ENCODE results near the gene CENPN. TPM values are rescaled to one million over a fixed set of nuclear protein-coding genes. Genes with fewer than 3 reads are reported as not detected.

Gene CENPN
- total and polyA plus RNA-seq, 12 donors = 2.1 to 18.9 (median 7.1) TPM

GRCh38 chr16:81081014-81081413 is 74.0 kb downstream of the CENPN start:
- Histone ChIP-seq H3K4me1 (replicated peaks in 1 of 2) (peaks cover 0 to 12% of the 10 kb centered on the region in 2 donors), H3K9me3 (replicated peaks in 1 of 3) (no peaks in the 10 kb centered on the region), H3K27me3 (no peaks in the 10 kb centered on the region), H3K36me3 (replicated peaks in 1 of 2) (no peaks in the 10 kb centered on the region), H3K27ac (no peak overlapping the region), H3K4me3 (no peak overlapping the region)
- 92 to 96% (median 93%) methylated on average over 4 of the region's 4 CpGs for WGBS, 4 donors
- TF ChIP-seq, protein P1, sequence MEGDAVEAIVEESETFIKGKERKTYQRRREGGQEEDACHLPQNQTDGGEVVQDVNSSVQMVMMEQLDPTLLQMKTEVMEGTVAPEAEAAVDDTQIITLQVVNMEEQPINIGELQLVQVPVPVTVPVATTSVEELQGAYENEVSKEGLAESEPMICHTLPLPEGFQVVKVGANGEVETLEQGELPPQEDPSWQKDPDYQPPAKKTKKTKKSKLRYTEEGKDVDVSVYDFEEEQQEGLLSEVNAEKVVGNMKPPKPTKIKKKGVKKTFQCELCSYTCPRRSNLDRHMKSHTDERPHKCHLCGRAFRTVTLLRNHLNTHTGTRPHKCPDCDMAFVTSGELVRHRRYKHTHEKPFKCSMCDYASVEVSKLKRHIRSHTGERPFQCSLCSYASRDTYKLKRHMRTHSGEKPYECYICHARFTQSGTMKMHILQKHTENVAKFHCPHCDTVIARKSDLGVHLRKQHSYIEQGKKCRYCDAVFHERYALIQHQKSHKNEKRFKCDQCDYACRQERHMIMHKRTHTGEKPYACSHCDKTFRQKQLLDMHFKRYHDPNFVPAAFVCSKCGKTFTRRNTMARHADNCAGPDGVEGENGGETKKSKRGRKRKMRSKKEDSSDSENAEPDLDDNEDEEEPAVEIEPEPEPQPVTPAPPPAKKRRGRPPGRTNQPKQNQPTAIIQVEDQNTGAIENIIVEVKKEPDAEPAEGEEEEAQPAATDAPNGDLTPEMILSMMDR (IDR thresholded peaks at IDR 0.05) = no peak
- TF ChIP-seq POLR2A (IDR thresholded peaks at IDR 0.05) = no peak
- intact Hi-C loops (cut with DNase I) = no loop called here
- no peak for DNase-seq

Small RNA genes within 50 kb of the gene (small RNA-seq; reads per million reads assigned to genes)
- 0 reads per million in 2 donors for gene AC092718.3

Other genes with a start within 250 kb of the CENPN start
- 10 to 100 TPM in 5 of 9 donors, 1 to 10 TPM in 4; 4.5 to 14.0 (median 11.7) TPM for gene CDYL2, start 202.6 kb upstream of the CENPN start, total RNA-seq
- gene CDYL2, start 202.6 kb upstream of the CENPN start, polyA plus RNA-seq = 1 to 10 TPM in 2 of 3 donors, under 1 TPM in 1; 0.61 to 3.3 (median 1.0) TPM
- 100 to 1,000 TPM in 2 of 9 donors, 10 to 100 TPM in 7; 36.1 to 170 (median 59.7) TPM for gene CMC2, start 329 bp upstream of the CENPN start, total RNA-seq
- 10 to 100 TPM; 51.8 to 77.7 (median 71.8) TPM for gene CMC2, start 329 bp upstream of the CENPN start, polyA plus RNA-seq
- 10 to 100 TPM; 25.8 to 46.4 (median 35.5) TPM for gene ATMIN, start 28.6 kb downstream of the CENPN start, total RNA-seq
- gene ATMIN, start 28.6 kb downstream of the CENPN start, polyA plus RNA-seq = 10 to 100 TPM; 10.1 to 45.7 (median 11.1) TPM
- gene C16orf46, start 70.0 kb downstream of the CENPN start, total RNA-seq = 1 to 10 TPM in 3 of 9 donors, under 1 TPM in 3, not detected in 3; 0.24 to 6.0 (median 0.86) TPM
- under 1 TPM; 0.17 to 0.59 (median 0.48) TPM for gene C16orf46, start 70.0 kb downstream of the CENPN start, polyA plus RNA-seq
- 10 to 100 TPM; 10.3 to 32.2 (median 23.7) TPM for gene GCSH, start 89.2 kb downstream of the CENPN start, total RNA-seq
- gene GCSH, start 89.2 kb downstream of the CENPN start, polyA plus RNA-seq = 10 to 100 TPM; 13.4 to 80.1 (median 25.6) TPM
- not detected for gene BCO1, start 231.5 kb downstream of the CENPN start, total RNA-seq
- under 1 TPM in 1 of 3 donors, not detected in 2; 0.03 TPM for gene BCO1, start 231.5 kb downstream of the CENPN start, polyA plus RNA-seq

Data from adrenal gland (tissue), 12 donors.